ENCODE data around the gene GET4.
"Not testable (repeated sequence)": the region's sequence is repeated elsewhere in the genome, so short reads cannot be mapped to it uniquely, and the experiment has no call there.

The GET4 gene

GRCh38 chr7:845731-846130 is 30.6 kb upstream of the GET4 start:
- Histone ChIP-seq H3K9ac (ENCODE audit: low read depth in 1 of 2, low read length in 2 of 2) (no peak overlapping the region), H3K27ac (ENCODE audit: low read depth in 2 of 2, low read length in 2 of 2) (no peak overlapping the region), H3K36me3 (ENCODE audit: control insufficient read depth in 2 of 2, insufficient read depth in 2 of 2, low read length in 2 of 2) (peaks cover 46 to 54% of the 10 kb centered on the region in 2 donors)

DNA sequence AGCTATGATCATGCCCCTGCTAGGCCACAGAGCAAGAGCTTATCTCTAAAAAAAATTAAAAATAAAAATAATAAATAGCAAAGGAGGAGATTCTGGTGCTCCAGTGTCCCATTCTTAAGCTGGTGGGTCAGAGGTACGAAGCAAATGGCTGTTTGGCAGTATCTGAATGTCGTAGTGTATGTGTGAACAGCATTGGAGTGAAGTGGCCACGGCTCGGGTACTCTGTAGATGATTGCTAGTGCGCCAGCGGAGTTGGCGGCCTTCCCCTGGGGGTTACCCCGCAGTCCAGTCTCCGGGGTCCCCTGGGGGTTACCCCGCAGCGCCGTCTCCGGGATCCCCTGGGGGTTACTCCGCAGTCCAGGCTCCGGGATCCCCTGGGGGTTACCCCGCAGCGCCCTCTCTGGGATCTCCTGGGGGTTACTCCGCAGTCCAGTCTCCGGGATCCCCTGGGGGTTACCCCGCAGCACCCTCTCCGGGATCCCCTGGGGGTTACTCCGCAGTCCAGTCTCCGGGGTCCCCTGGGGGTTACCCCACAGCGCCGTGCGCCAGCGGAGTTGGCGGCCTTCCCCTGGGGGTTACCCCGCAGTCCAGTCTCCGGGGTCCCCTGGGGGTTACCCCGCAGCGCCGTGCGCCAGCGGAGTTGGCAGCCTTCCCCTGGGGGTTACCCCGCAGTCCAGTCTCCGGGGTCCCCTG is 29.2 kb upstream of the GET4 start:
- not testable (repeated sequence) for H3K27ac ChIP-seq (ENCODE audit: low read depth in 2 of 2, low read length in 2 of 2); H3K4me3 ChIP-seq (ENCODE audit: low read length in 2 of 2); H3K9me3 ChIP-seq (ENCODE audit: control insufficient read depth in 2 of 2, low read length in 2 of 2); H3K27me3 ChIP-seq (ENCODE audit: control insufficient read depth in 2 of 2, insufficient read depth in 2 of 2, low read length in 2 of 2); H3K4me1 ChIP-seq (ENCODE audit: control insufficient read depth in 2 of 2, insufficient read depth in 2 of 2, low read length in 2 of 2); H3K9ac ChIP-seq (ENCODE audit: low read depth in 1 of 2, low read length in 2 of 2)
- peaks cover 54 to 59% of the 10 kb centered on the region in 2 donors for H3K36me3 ChIP-seq (ENCODE audit: control insufficient read depth in 2 of 2, insufficient read depth in 2 of 2, low read length in 2 of 2)

More at GRCh38 chr7:845731-846130, 30.6 kb upstream of the GET4 start:
- no peak overlapping the region for H3K4me3 ChIP-seq (ENCODE audit: low read length in 2 of 2)
- no peaks in the 10 kb centered on the region for H3K27me3 ChIP-seq (ENCODE audit: control insufficient read depth in 2 of 2, insufficient read depth in 2 of 2, low read length in 2 of 2)
- H3K4me1 ChIP-seq (ENCODE audit: control insufficient read depth in 2 of 2, insufficient read depth in 2 of 2, low read length in 2 of 2), result peaks cover 0 to 2% of the 10 kb centered on the region in 2 donors
- H3K9me3 ChIP-seq (ENCODE audit: control insufficient read depth in 2 of 2, low read length in 2 of 2), result no peaks in the 10 kb centered on the region

DNA sequence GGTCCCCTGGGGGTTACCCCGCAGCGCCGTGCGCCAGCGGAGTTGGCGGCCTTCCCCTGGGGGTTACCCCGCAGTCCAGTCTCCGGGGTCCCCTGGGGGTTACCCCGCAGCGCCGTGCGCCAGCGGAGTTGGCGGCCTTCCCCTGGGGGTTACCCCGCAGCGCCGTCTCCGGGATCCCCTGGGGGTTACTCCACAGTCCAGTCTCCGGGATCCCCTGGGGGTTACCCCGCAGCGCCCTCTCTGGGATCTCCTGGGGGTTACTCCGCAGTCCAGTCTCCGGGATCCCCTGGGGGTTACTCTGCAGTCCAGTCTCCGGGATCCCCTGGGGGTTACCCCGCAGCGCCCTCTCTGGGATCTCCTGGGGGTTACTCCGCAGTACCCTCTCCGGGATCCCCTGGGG is 28.6 kb upstream of the GET4 start:
- not testable (repeated sequence) for H3K4me1 ChIP-seq (ENCODE audit: control insufficient read depth in 2 of 2, insufficient read depth in 2 of 2, low read length in 2 of 2); H3K9ac ChIP-seq (ENCODE audit: low read depth in 1 of 2, low read length in 2 of 2); H3K9me3 ChIP-seq (ENCODE audit: control insufficient read depth in 2 of 2, low read length in 2 of 2); H3K27me3 ChIP-seq (ENCODE audit: control insufficient read depth in 2 of 2, insufficient read depth in 2 of 2, low read length in 2 of 2); H3K4me3 ChIP-seq (ENCODE audit: low read length in 2 of 2); H3K27ac ChIP-seq (ENCODE audit: low read depth in 2 of 2, low read length in 2 of 2)
- H3K36me3 ChIP-seq (ENCODE audit: control insufficient read depth in 2 of 2, insufficient read depth in 2 of 2, low read length in 2 of 2), result peaks cover 52 to 59% of the 10 kb centered on the region in 2 donors

GRCh38 chr7:849145-849544 is 27.2 kb upstream of the GET4 start:
- H3K4me1 ChIP-seq (ENCODE audit: control insufficient read depth in 2 of 2, insufficient read depth in 2 of 2, low read length in 2 of 2), result no peaks in the 10 kb centered on the region
- no peak overlapping the region for H3K4me3 ChIP-seq (ENCODE audit: low read length in 2 of 2)
- no peaks in the 10 kb centered on the region for H3K9me3 ChIP-seq (ENCODE audit: control insufficient read depth in 2 of 2, low read length in 2 of 2)
- no peak overlapping the region for H3K9ac ChIP-seq (ENCODE audit: low read depth in 1 of 2, low read length in 2 of 2)
- no peak overlapping the region for H3K27ac ChIP-seq (ENCODE audit: low read depth in 2 of 2, low read length in 2 of 2)
- no peaks in the 10 kb centered on the region for H3K27me3 ChIP-seq (ENCODE audit: control insufficient read depth in 2 of 2, insufficient read depth in 2 of 2, low read length in 2 of 2)
- peaks cover 52 to 63% of the 10 kb centered on the region in 2 donors for H3K36me3 ChIP-seq (ENCODE audit: control insufficient read depth in 2 of 2, insufficient read depth in 2 of 2, low read length in 2 of 2)

DNA sequence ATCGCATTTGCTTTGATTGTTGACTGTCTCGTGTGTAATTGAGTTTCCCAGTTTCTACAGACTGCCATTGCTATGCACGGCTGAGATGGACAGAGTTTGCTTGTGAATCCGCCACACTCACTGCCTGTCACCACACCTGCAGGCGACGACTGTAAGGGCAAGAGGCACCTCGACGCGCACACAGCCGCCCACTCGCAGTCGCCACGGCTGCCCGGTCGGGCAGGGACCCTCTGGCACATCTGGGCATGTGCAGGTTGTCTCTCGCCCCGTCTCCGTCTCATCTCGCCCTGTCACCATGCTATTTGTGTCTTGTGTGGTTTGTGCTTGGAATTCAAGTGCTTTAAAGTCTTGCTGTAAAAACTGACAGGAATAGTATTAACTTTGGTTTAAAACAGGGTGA is 26.6 kb upstream of the GET4 start:
- Histone ChIP-seq H3K27me3 (ENCODE audit: control insufficient read depth in 2 of 2, insufficient read depth in 2 of 2, low read length in 2 of 2) (no peaks in the 10 kb centered on the region), H3K27ac (ENCODE audit: low read depth in 2 of 2, low read length in 2 of 2) (no peak overlapping the region), H3K9ac (ENCODE audit: low read depth in 1 of 2, low read length in 2 of 2) (no peak overlapping the region), H3K36me3 (ENCODE audit: control insufficient read depth in 2 of 2, insufficient read depth in 2 of 2, low read length in 2 of 2) (peaks cover 50 to 62% of the 10 kb centered on the region in 2 donors), H3K9me3 (ENCODE audit: control insufficient read depth in 2 of 2, low read length in 2 of 2) (no peaks in the 10 kb centered on the region), H3K4me3 (ENCODE audit: low read length in 2 of 2) (no peak overlapping the region), H3K4me1 (ENCODE audit: control insufficient read depth in 2 of 2, insufficient read depth in 2 of 2, low read length in 2 of 2) (no peaks in the 10 kb centered on the region)

DNA sequence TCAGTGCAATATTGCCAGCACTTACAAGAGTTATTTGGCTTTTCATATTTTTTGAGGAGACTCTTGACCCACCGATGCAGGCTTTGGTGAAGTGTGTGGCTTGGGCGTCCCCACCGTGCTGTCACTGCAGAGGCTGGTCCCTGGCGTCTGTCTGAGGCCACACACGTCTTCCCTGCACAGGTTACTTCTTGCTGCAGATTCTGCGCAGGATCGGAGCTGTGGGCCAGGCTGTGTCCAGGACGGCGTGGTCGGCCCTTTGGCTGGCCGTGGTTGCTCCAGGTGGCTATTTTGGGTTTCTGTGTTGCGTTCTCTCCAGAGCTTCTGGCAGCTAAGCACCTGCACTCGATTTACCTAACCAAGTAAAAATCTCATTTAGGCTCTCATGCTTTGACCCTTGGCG is 25.1 kb upstream of the GET4 start:
- no peak overlapping the region for H3K27ac ChIP-seq (ENCODE audit: low read depth in 2 of 2, low read length in 2 of 2)
- no peaks in the 10 kb centered on the region for H3K27me3 ChIP-seq (ENCODE audit: control insufficient read depth in 2 of 2, insufficient read depth in 2 of 2, low read length in 2 of 2)
- H3K4me3 ChIP-seq (ENCODE audit: low read length in 2 of 2), result no peak overlapping the region
- H3K9me3 ChIP-seq (ENCODE audit: control insufficient read depth in 2 of 2, low read length in 2 of 2), result no peaks in the 10 kb centered on the region
- no peaks in the 10 kb centered on the region for H3K4me1 ChIP-seq (ENCODE audit: control insufficient read depth in 2 of 2, insufficient read depth in 2 of 2, low read length in 2 of 2)
- H3K9ac ChIP-seq (ENCODE audit: low read depth in 1 of 2, low read length in 2 of 2), result no peak overlapping the region
- peaks cover 59% of the 10 kb centered on the region in 2 donors for H3K36me3 ChIP-seq (ENCODE audit: control insufficient read depth in 2 of 2, insufficient read depth in 2 of 2, low read length in 2 of 2)

- H3K9me3 ChIP-seq (ENCODE audit: control insufficient read depth in 2 of 2, low read length in 2 of 2), result no peaks in the 10 kb centered on the region
- H3K27ac ChIP-seq (ENCODE audit: low read depth in 2 of 2, low read length in 2 of 2), result no peak overlapping the region
- no peaks in the 10 kb centered on the region for H3K4me1 ChIP-seq (ENCODE audit: control insufficient read depth in 2 of 2, insufficient read depth in 2 of 2, low read length in 2 of 2)
- H3K9ac ChIP-seq (ENCODE audit: low read depth in 1 of 2, low read length in 2 of 2), result no peak overlapping the region
- peaks cover 74 to 76% of the 10 kb centered on the region in 2 donors for H3K36me3 ChIP-seq (ENCODE audit: control insufficient read depth in 2 of 2, insufficient read depth in 2 of 2, low read length in 2 of 2)
- no peaks in the 10 kb centered on the region for H3K27me3 ChIP-seq (ENCODE audit: control insufficient read depth in 2 of 2, insufficient read depth in 2 of 2, low read length in 2 of 2)
- H3K4me3 ChIP-seq (ENCODE audit: low read length in 2 of 2), result no peak overlapping the region
Observed at GRCh38 chr7:853366-854117, 22.8 kb upstream of the GET4 start.

- H3K27me3 ChIP-seq (ENCODE audit: control insufficient read depth in 2 of 2, insufficient read depth in 2 of 2, low read length in 2 of 2), result no peaks in the 10 kb centered on the region
- no peak overlapping the region for H3K4me3 ChIP-seq (ENCODE audit: low read length in 2 of 2)
- peaks cover 73 to 75% of the 10 kb centered on the region in 2 donors for H3K36me3 ChIP-seq (ENCODE audit: control insufficient read depth in 2 of 2, insufficient read depth in 2 of 2, low read length in 2 of 2)
- H3K4me1 ChIP-seq (ENCODE audit: control insufficient read depth in 2 of 2, insufficient read depth in 2 of 2, low read length in 2 of 2), result no peaks in the 10 kb centered on the region
- no peak overlapping the region for H3K27ac ChIP-seq (ENCODE audit: low read depth in 2 of 2, low read length in 2 of 2)
- H3K9me3 ChIP-seq (ENCODE audit: control insufficient read depth in 2 of 2, low read length in 2 of 2), result no peaks in the 10 kb centered on the region
- no peak overlapping the region for H3K9ac ChIP-seq (ENCODE audit: low read depth in 1 of 2, low read length in 2 of 2)
Observed at GRCh38 chr7:854118-854775, 22.1 kb upstream of the GET4 start.

DNA sequence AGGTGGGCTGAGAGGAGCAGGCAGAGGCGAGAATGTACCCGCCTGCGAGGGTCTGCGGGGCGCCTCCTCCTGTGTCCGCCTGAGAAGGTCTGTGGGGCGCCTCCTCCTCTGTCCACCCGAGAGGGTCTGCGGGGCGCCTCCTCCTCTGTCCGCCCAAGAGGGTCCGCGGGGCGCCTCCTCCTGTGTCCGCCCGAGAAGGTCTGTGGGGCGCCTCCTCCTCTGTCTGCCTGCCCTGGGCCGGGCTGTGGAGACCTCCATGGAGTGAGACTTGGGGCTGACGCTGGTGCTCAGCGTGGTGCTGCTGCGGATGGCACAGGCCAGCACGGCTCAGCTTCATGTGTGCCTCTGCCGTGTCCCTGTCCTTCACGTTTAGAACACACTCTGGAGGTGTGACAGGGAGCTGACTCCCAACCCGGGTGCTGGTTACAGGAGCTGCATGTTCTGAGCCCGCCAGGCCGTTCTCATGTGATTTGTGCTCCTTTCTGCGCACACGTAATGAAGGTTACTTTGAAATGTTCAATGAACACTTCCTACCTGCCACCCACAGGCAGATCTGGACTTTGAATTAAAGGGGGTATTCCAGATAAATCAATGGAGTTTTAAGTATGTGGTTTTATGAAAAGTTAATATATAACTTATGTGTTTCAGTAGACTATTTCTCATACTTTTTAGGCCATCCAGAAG is 20.5 kb upstream of the GET4 start:
- Histone ChIP-seq H3K27ac (ENCODE audit: low read depth in 2 of 2, low read length in 2 of 2) (no peak overlapping the region), H3K4me3 (ENCODE audit: low read length in 2 of 2) (no peak overlapping the region), H3K36me3 (ENCODE audit: control insufficient read depth in 2 of 2, insufficient read depth in 2 of 2, low read length in 2 of 2) (peaks cover 77 to 81% of the 10 kb centered on the region in 2 donors), H3K9me3 (ENCODE audit: control insufficient read depth in 2 of 2, low read length in 2 of 2) (no peaks in the 10 kb centered on the region), H3K9ac (ENCODE audit: low read depth in 1 of 2, low read length in 2 of 2) (no peak overlapping the region), H3K4me1 (ENCODE audit: control insufficient read depth in 2 of 2, insufficient read depth in 2 of 2, low read length in 2 of 2) (no peaks in the 10 kb centered on the region), H3K27me3 (ENCODE audit: control insufficient read depth in 2 of 2, insufficient read depth in 2 of 2, low read length in 2 of 2) (no peaks in the 10 kb centered on the region)

All from mucosa of rectum (tissue), 2 donors.